GM12878 (cell line): Measurements from ENCODE around the gene MARCHF10.

ENCODE experiments used
- EP300 ChIP-seq, 2 experiments: fragments of 150-350 bp in 1 of 2; IDR thresholded peaks; 2 replicates each; pipeline ENCODE4 v1.6.1; 2011 to 2012; ENCODE audit warnings: low read depth in 2 of 2, low read length in 2 of 2, borderline replicate concordance in 1 of 2, improper control_type of control experiment in 1 of 2, inconsistent platforms in 1 of 2; ENCODE audit not compliant: control insufficient read depth in 1 of 2
- HDAC6 ChIP-seq: fragments of 200-600 bp; sonication (generic); IDR thresholded peaks from one replicate; pipeline ENCODE4 v1.8.0; 2017; ENCODE audit warnings: antibody characterized with exemption; ENCODE audit not compliant: unreplicated experiment
- IKZF1 ChIP-seq: fragments of 450-650 bp; conservative IDR thresholded peaks from 2 replicates; pipeline ENCODE4 v1.6.1; 2017; ENCODE audit warnings: antibody characterized with exemption, mild to moderate bottlenecking
- MXI1 ChIP-seq: fragments of 150-350 bp; IDR thresholded peaks from 2 replicates; pipeline ENCODE4 v1.6.1; 2011; ENCODE audit warnings: low read depth, mild to moderate bottlenecking, inconsistent platforms, low read length, improper control_type of control experiment
- POLR2A ChIP-seq: IDR thresholded peaks from 2 replicates; pipeline ENCODE4 v1.6.1; 2011; ENCODE audit warnings: low read depth, mild to moderate bottlenecking, low read length
- POLR2AphosphoS5 ChIP-seq: IDR thresholded peaks from 2 replicates; pipeline ENCODE4 v1.6.1; 2011; ENCODE audit warnings: mild to moderate bottlenecking, low read length, inconsistent platforms
- TF ChIP-seq, protein P1 (sequence below): IDR thresholded peaks from 2 replicates; pipeline ENCODE4 v1.6.1; 2012; ENCODE audit warnings: low read depth, low read length, improper control_type of control experiment
- TF ChIP-seq, protein P2 (sequence below), 3 experiments: IDR thresholded peaks in 2 of 3; conservative IDR thresholded peaks in 1 of 3; 2 replicates each; pipeline ENCODE4 v1.5.1; 2011; ENCODE audit warnings: low read depth in 3 of 3, low read length in 3 of 3, mild to moderate bottlenecking in 3 of 3, control low read depth in 2 of 3, moderate library complexity in 2 of 3, inconsistent platforms in 1 of 3, mixed read lengths in 1 of 3; ENCODE audit not compliant: control insufficient read depth in 2 of 3, insufficient read depth in 1 of 3; ENCODE audit errors: extremely low read depth in 1 of 3
- TF ChIP-seq, protein P3 (sequence below): IDR thresholded peaks from 2 replicates; pipeline ENCODE4 v1.6.1; 2011; ENCODE audit warnings: low read depth, low read length, improper control_type of control experiment, borderline replicate concordance

DNA sequence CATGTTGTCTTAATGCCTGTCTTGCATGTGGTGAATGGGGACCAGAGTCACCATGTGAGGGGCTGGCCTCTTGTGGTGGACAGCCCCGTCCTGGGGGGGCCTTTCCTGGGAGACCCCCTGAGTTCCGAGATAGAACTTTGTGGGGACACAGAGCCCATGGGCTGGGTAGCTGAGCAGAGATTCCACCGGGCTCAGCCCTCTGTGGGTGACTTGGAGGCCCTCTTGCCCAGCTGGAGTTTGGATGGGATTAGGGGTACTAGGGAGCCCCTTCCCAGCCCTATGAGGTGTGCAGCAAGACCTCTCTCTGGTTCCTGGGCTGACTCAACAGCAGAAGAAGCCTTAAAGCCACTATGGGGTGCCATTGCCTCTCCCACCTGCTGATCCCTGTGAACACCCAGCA, 142.5 kb downstream of the MARCHF10 start:
- TF ChIP-seq, protein P1, sequence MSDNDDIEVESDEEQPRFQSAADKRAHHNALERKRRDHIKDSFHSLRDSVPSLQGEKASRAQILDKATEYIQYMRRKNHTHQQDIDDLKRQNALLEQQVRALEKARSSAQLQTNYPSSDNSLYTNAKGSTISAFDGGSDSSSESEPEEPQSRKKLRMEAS = no peak
- TF ChIP-seq MXI1 = no peak
- TF ChIP-seq POLR2A = no peak
- TF ChIP-seq, protein P2, sequence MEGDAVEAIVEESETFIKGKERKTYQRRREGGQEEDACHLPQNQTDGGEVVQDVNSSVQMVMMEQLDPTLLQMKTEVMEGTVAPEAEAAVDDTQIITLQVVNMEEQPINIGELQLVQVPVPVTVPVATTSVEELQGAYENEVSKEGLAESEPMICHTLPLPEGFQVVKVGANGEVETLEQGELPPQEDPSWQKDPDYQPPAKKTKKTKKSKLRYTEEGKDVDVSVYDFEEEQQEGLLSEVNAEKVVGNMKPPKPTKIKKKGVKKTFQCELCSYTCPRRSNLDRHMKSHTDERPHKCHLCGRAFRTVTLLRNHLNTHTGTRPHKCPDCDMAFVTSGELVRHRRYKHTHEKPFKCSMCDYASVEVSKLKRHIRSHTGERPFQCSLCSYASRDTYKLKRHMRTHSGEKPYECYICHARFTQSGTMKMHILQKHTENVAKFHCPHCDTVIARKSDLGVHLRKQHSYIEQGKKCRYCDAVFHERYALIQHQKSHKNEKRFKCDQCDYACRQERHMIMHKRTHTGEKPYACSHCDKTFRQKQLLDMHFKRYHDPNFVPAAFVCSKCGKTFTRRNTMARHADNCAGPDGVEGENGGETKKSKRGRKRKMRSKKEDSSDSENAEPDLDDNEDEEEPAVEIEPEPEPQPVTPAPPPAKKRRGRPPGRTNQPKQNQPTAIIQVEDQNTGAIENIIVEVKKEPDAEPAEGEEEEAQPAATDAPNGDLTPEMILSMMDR (IDR thresholded peaks at IDR 0.05 in 2 of 3, conservative IDR thresholded peaks at IDR 0.05 in 1 of 3; ENCODE audit: control insufficient read depth in 2 of 3, extremely low read depth in 1 of 3, insufficient read depth in 1 of 3, low read depth in 3 of 3, low read length in 3 of 3) = no peak
- TF ChIP-seq, protein P3, sequence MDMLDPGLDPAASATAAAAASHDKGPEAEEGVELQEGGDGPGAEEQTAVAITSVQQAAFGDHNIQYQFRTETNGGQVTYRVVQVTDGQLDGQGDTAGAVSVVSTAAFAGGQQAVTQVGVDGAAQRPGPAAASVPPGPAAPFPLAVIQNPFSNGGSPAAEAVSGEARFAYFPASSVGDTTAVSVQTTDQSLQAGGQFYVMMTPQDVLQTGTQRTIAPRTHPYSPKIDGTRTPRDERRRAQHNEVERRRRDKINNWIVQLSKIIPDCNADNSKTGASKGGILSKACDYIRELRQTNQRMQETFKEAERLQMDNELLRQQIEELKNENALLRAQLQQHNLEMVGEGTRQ = no peak
- no peak for TF ChIP-seq POLR2AphosphoS5
- no peak for TF ChIP-seq HDAC6
- TF ChIP-seq IKZF1 = no peak
- no peak for TF ChIP-seq EP300 (IDR thresholded peaks at IDR 0.05; ENCODE audit: borderline replicate concordance in 1 of 2, control insufficient read depth in 1 of 2, low read depth in 2 of 2, low read length in 2 of 2)
